ENCODE data around the gene CDH4. TPM values are rescaled to one million over a fixed set of nuclear protein-coding genes. Genes with fewer than 3 reads are reported as not detected.

The CDH4 gene
- total RNA-seq, 4 donors from 2014 or later, result not detected

GRCh38 chr20:61771805-61772350 lies 519.8 kb downstream of the CDH4 start:
- TF ChIP-seq EP300 (IDR thresholded peaks at IDR 0.05; ENCODE audit: low read depth), result no peak
- Histone ChIP-seq H3K36me3 (no peaks in the 10 kb centered on the region), H3K4me3 (no peak overlapping the region), H3K27me3 (no peaks in the 10 kb centered on the region), H3K4me1 (no peaks in the 10 kb centered on the region), H3K9me3 (no peaks in the 10 kb centered on the region), H3K27ac (no peak overlapping the region)
- intact Hi-C loops (cut with DNase I; ENCODE audit: low total_unique reads), result no loop called here
- DNase-seq, result no peak
- 62 to 70% methylated on average over 5 to 8 of the region's 8 CpGs for WGBS, 2 donors (ENCODE audit: low coverage in 1 of 2)
- in situ Hi-C loops (cut with MboI; ENCODE audit: low pct_ligation_motif_present in 1 of 4, low pct_unique_long_range_greater_than_20kb in 1 of 4, low sequenced_read_pairs in 3 of 4), result no loop called here

DNA sequence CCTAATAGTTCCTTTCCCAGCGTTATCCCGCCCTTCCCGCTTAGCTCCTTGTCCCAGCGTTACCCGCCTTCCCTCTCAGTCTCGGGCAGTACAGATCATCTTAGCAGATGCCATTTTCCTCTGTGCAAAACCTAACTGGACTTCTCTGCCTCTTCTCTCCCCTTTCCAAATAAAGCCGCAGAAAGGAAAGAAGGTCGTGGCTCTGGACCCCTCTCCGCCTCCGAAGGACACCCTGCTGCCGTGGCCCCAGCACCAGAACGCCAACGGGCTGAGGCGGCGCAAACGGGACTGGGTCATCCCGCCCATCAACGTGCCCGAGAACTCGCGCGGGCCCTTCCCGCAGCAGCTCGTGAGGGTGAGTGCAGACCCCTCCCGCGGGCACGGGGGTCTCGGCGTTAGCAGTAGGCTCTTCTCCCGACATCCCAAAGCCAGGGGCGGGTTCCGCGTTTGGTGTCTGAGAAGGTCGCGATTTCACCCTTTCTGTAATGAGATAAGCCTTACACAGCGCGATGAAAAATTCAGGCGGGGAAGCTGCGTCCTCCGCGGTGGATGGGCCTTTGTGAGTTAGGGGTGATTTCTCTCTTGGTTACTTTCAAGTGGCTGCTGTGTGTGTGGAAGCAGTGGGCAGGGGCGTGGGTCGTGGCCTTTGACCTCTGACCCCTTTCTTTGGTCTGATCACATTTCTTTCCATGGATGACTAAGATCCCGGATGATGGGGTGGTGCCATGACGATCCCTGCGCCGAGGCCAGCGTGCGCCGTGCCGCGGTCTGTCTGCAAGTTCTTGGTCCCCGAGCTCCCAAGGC lies 521.0 kb downstream of the CDH4 start:
- in situ Hi-C loops (cut with MboI; ENCODE audit: low pct_ligation_motif_present in 1 of 4, low pct_unique_long_range_greater_than_20kb in 1 of 4, low sequenced_read_pairs in 3 of 4) (no loop called here), intact Hi-C loops (cut with DNase I; ENCODE audit: low total_unique reads) (no loop called here)
- 87 to 88% methylated on average over 18 to 53 of the region's 53 CpGs for WGBS, 2 donors (ENCODE audit: low coverage in 1 of 2)
- Histone ChIP-seq H3K9me3 (no peaks in the 10 kb centered on the region), H3K27me3 (no peaks in the 10 kb centered on the region), H3K4me3 (no peak overlapping the region), H3K4me1 (no peaks in the 10 kb centered on the region), H3K27ac (no peak overlapping the region), H3K36me3 (no peaks in the 10 kb centered on the region)
- no peak for TF ChIP-seq POLR2A (IDR thresholded peaks at IDR 0.05)
- TF ChIP-seq POLR2AphosphoS5 (IDR thresholded peaks at IDR 0.05), result no peak
- no peak for TF ChIP-seq EP300 (IDR thresholded peaks at IDR 0.05; ENCODE audit: low read depth)
- no peak for TF ChIP-seq CTCF (IDR thresholded peaks at IDR 0.05)
- DNase-seq, result no peak

DNA sequence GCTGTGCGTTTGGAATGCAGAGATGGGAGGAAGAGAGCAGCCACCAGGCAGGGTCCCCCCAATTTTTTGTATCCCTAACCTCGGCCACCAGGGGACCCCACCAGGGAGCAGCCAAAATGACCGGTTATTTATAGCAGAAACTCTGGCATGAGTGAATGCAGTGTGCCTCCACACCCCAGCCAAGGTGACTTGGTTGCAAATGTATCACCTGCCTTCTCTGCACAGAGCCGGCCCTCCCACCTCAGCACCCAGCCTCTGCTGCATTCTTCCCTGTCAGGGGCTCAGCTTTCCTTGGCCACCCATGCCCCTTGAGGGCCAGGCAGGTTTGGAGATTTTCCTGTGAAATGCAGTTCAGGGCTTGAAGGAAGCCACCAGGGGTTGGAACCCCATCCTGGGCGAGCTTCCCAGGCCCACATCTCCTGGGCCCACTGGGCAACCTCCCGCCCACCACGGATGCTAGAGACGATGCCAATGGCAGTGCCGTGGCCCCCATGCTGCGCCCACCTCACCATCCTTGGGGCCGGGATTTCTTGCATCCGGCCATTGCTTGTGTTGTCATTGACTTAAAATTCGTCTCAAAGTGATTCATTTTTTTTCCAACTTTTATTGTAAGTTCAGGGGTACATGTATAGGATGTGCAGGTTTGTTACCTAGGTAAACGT lies 522.0 kb downstream of the CDH4 start:
- DNase-seq, result no peak
- TF ChIP-seq POLR2AphosphoS5 (IDR thresholded peaks at IDR 0.05) (no peak), EP300 (IDR thresholded peaks at IDR 0.05; ENCODE audit: low read depth) (no peak), CTCF (IDR thresholded peaks at IDR 0.05) (no peak), POLR2A (IDR thresholded peaks at IDR 0.05) (no peak)
- intact Hi-C loops (cut with DNase I; ENCODE audit: low total_unique reads), result no loop called here
- WGBS, 2 donors (ENCODE audit: low coverage in 1 of 2), result 64 to 71% methylated on average over 3 to 14 of the region's 14 CpGs
- H3K9me3 ChIP-seq, result no peaks in the 10 kb centered on the region
- no peak overlapping the region for H3K4me3 ChIP-seq
- no peak overlapping the region for H3K27ac ChIP-seq
- H3K36me3 ChIP-seq, result no peaks in the 10 kb centered on the region
- H3K27me3 ChIP-seq, result no peaks in the 10 kb centered on the region
- H3K4me1 ChIP-seq, result no peaks in the 10 kb centered on the region
- in situ Hi-C loops (cut with MboI; ENCODE audit: low pct_ligation_motif_present in 1 of 4, low pct_unique_long_range_greater_than_20kb in 1 of 4, low sequenced_read_pairs in 3 of 4), result no loop called here

GRCh38 chr20:61775423-61775822 lies 523.4 kb downstream of the CDH4 start:
- H3K36me3 ChIP-seq, result no peaks in the 10 kb centered on the region
- no peaks in the 10 kb centered on the region for H3K9me3 ChIP-seq
- no peak for DNase-seq
- TF ChIP-seq CTCF (IDR thresholded peaks at IDR 0.05) (no peak), POLR2AphosphoS5 (IDR thresholded peaks at IDR 0.05) (no peak), EP300 (IDR thresholded peaks at IDR 0.05; ENCODE audit: low read depth) (no peak), POLR2A (IDR thresholded peaks at IDR 0.05) (no peak)
- H3K27me3 ChIP-seq, result no peaks in the 10 kb centered on the region
- H3K4me1 ChIP-seq, result no peaks in the 10 kb centered on the region
- in situ Hi-C loops (cut with MboI; ENCODE audit: low pct_ligation_motif_present in 1 of 4, low pct_unique_long_range_greater_than_20kb in 1 of 4, low sequenced_read_pairs in 3 of 4), result no loop called here
- H3K27ac ChIP-seq, result no peak overlapping the region
- intact Hi-C loops (cut with DNase I; ENCODE audit: low total_unique reads), result no loop called here
- WGBS, 2 donors (ENCODE audit: low coverage in 1 of 2), result 68 to 82% methylated on average over 2 to 4 of the region's 4 CpGs
- no peak overlapping the region for H3K4me3 ChIP-seq
